Naive thymus-derived CD8-positive, alpha-beta T cell (primary cell): ENCODE results near the gene PYCR2. TPM values are rescaled to one million over a fixed set of nuclear protein-coding genes. Genes with fewer than 3 reads are reported as not detected.
A peak's percentile ranks its signal among the peaks of the same experiment; 100 is the strongest.

Source experiments
- ATAC-seq, 2 donors: fragments of 150-1000 bp; cut with Tn5 transposase in 1 of 2; sonication (Bioruptor Pico), chemical (Tn5 transposase) in 1 of 2; 1 replicate in 1 of 2; 2 replicates in 1 of 2; pipeline ENCODE4 v1.10.0; 2021; ENCODE audit warnings: mild to moderate bottlenecking in 2 of 2, moderate library complexity in 2 of 2
- POLR2A ChIA-PET: fragments of 350-600 bp; sonication (Branson Sonifier 250); formaldehyde crosslinking; loops from one replicate; lab custom pipeline; 2021; ENCODE audit warnings: antibody characterized with exemption; lab: Charles Lee
- DNase-seq, 10 donors: peaks; one replicate each; pipeline versions ENCODE4 v3.0.0 to v3.0.0-alpha.2; 2020 to 2022
- H3K27ac Mint-ChIP-seq, 10 donors: one replicate each; pipeline ENCODE4 v1.8.0; 2020 to 2022; ENCODE audit warnings: mild to moderate bottlenecking in 10 of 10, mixed read lengths in 10 of 10, moderate library complexity in 4 of 10, inconsistent platforms in 1 of 10
- H3K27me3 Mint-ChIP-seq, 5 donors: one replicate each; pipeline ENCODE4 v1.8.0; 2021 to 2022; ENCODE audit warnings: mixed read lengths in 5 of 5
- H3K36me3 Mint-ChIP-seq, 3 donors: one replicate each; pipeline ENCODE4 v1.8.0; 2020 to 2022; ENCODE audit warnings: mixed read lengths in 3 of 3, mild to moderate bottlenecking in 2 of 3, inconsistent platforms in 1 of 3
- H3K4me1 Mint-ChIP-seq, 4 donors: one replicate each; pipeline ENCODE4 v1.8.0; 2021 to 2022; ENCODE audit warnings: mixed read lengths in 4 of 4
- H3K4me3 Mint-ChIP-seq, 10 donors: one replicate each; pipeline ENCODE4 v1.8.0; 2020 to 2022; ENCODE audit warnings: mild to moderate bottlenecking in 10 of 10, mixed read lengths in 10 of 10, moderate library complexity in 6 of 10, inconsistent platforms in 1 of 10
- H3K9me3 Mint-ChIP-seq, 9 donors: one replicate each; pipeline ENCODE4 v1.8.0; 2020 to 2022; ENCODE audit warnings: mixed read lengths in 9 of 9, mild to moderate bottlenecking in 3 of 9, inconsistent platforms in 1 of 9, moderate library complexity in 1 of 9
- polyA plus RNA-seq, 3 donors: library from polyadenylated mRNA; unstranded; fragments of 300-500 nt; fragmentation: Illumina TruSeq; gene quantifications; one replicate each; pipeline ENCODE4 v1.2.3, GENCODE V29; 2021
- total RNA-seq, 8 experiments: library from RNA in 2 of 8; stranded (reverse) in 2 of 8; gene quantifications; one replicate each; pipeline ENCODE4 v1.2.3 and lab custom pipeline; 2021 to 2026

PYCR2 gene
- total and polyA plus RNA-seq, 5 experiments from 2014 or later, result 75.0 to 153 (median 132) TPM

- no peaks in the 10 kb centered on the region for H3K27me3 Mint-ChIP-seq
- ATAC-seq, result no peak
- POLR2A ChIA-PET, result no interaction called here
Observed at GRCh38 chr1:225915538-225915991, 8.5 kb downstream of the PYCR2 start.

GRCh38 chr1:225914947-225915346, 9.1 kb downstream of the PYCR2 start:
- H3K27me3 Mint-ChIP-seq, result no peaks in the 10 kb centered on the region
- peak overlapping the region in 5 of 10 donors; percentile 15 to 36 (median 22) for H3K27ac Mint-ChIP-seq
- peaks cover 18 to 46% (median 44%) of the 10 kb centered on the region in 4 donors for H3K4me1 Mint-ChIP-seq
- DNase-seq (no peak), ATAC-seq (no peak)
- H3K36me3 Mint-ChIP-seq, result peaks cover 4 to 37% (median 14%) of the 10 kb centered on the region in 3 donors
- H3K9me3 Mint-ChIP-seq, result no peaks in the 10 kb centered on the region
- POLR2A ChIA-PET, result no interaction called here
- peak overlapping the region in 1 of 10 donors; percentile 28 for H3K4me3 Mint-ChIP-seq

More at GRCh38 chr1:225915538-225915991, 8.5 kb downstream of the PYCR2 start:
- DNase-seq, result no peak
- Mint-ChIP-seq H3K4me1 (peaks cover 14 to 46% (median 43%) of the 10 kb centered on the region in 4 donors), H3K36me3 (peaks cover 4 to 41% (median 15%) of the 10 kb centered on the region in 3 donors), H3K4me3 (no peak overlapping the region), H3K9me3 (no peaks in the 10 kb centered on the region), H3K27ac (peak overlapping the region in 4 of 10 donors; percentile 12 to 57 (median 32))

GRCh38 chr1:225914391-225914790, 9.7 kb downstream of the PYCR2 start:
- Mint-ChIP-seq H3K4me1 (peaks cover 22 to 47% (median 44%) of the 10 kb centered on the region in 4 donors), H3K9me3 (no peaks in the 10 kb centered on the region), H3K27ac (peak overlapping the region in 2 of 10 donors; percentile 22 to 36), H3K27me3 (no peaks in the 10 kb centered on the region), H3K4me3 (no peak overlapping the region), H3K36me3 (peaks cover 4 to 31% (median 10%) of the 10 kb centered on the region in 3 donors)
- POLR2A ChIA-PET, result interaction anchor here (0.6 to 11.5 kb wide), 3 partner anchors 9 to 53 kb away, joined by 6 to 180 read pairs (median 7); partner anchors contain the start of genes PYCR2 and TMEM63A
- DNase-seq (no peak), ATAC-seq (no peak)

- H3K4me3 Mint-ChIP-seq, result peak overlapping the region in 5 of 10 donors; percentile 14 to 62 (median 25)
- peaks cover 0 to 8% (median 3%) of the 10 kb centered on the region in 3 donors for H3K36me3 Mint-ChIP-seq
- ATAC-seq (peak; percentile 94 to 96), DNase-seq (peak; percentile 51 to 85 (median 76))
- peak overlapping the region in 9 of 10 donors; percentile 19 to 84 (median 73) for H3K27ac Mint-ChIP-seq
- POLR2A ChIA-PET, result interaction anchor here (0.6 to 11.5 kb wide), 13 partner anchors 11 to 134 kb away, joined by 3 to 180 read pairs (median 5); partner anchors contain the start of genes EPHX1, PYCR2, SRP9 and TMEM63A
- no peaks in the 10 kb centered on the region for H3K27me3 Mint-ChIP-seq
- H3K4me1 Mint-ChIP-seq, result peaks cover 25 to 56% (median 39%) of the 10 kb centered on the region in 4 donors
- H3K9me3 Mint-ChIP-seq, result no peaks in the 10 kb centered on the region
Observed at GRCh38 chr1:225911191-225912130, 12.6 kb downstream of the PYCR2 start.

GRCh38 chr1:225909477-225909876, 14.6 kb downstream of the PYCR2 start:
- Mint-ChIP-seq H3K27ac (peak overlapping the region; percentile 38 to 84 (median 75)), H3K4me3 (peak overlapping the region in 7 of 10 donors; percentile 24 to 65 (median 52)), H3K4me1 (peaks cover 29 to 63% (median 43%) of the 10 kb centered on the region in 4 donors), H3K36me3 (peaks cover 0 to 3% (median 2%) of the 10 kb centered on the region in 3 donors), H3K9me3 (no peaks in the 10 kb centered on the region), H3K27me3 (no peaks in the 10 kb centered on the region)
- DNase-seq, result no peak
- POLR2A ChIA-PET, result interaction anchor here (1.0 to 11.5 kb wide), 7 partner anchors 10 to 442 kb away, joined by 4 to 180 read pairs (median 11); partner anchors contain the start of genes PYCR2, SRP9 and TMEM63A
- no peak for ATAC-seq

- DNase-seq, result no peak
- peaks cover 0 to 3% (median 2%) of the 10 kb centered on the region in 3 donors for H3K36me3 Mint-ChIP-seq
- POLR2A ChIA-PET, result interaction anchor here (0.6 to 11.5 kb wide), 7 partner anchors 11 to 131 kb away, joined by 3 to 180 read pairs (median 7); partner anchors contain the start of genes EPHX1, PYCR2, SRP9 and TMEM63A
- H3K4me3 Mint-ChIP-seq, result peak overlapping the region in 1 of 10 donors; percentile 5
- no peaks in the 10 kb centered on the region for H3K27me3 Mint-ChIP-seq
- no peaks in the 10 kb centered on the region for H3K9me3 Mint-ChIP-seq
- H3K4me1 Mint-ChIP-seq, result peaks cover 31 to 66% (median 45%) of the 10 kb centered on the region in 4 donors
- H3K27ac Mint-ChIP-seq, result peak overlapping the region in 7 of 10 donors; percentile 18 to 70 (median 32)
- ATAC-seq, result no peak
Observed at GRCh38 chr1:225908773-225909172, 15.3 kb downstream of the PYCR2 start.

GRCh38 chr1:225908013-225908640, 15.9 kb downstream of the PYCR2 start:
- Mint-ChIP-seq H3K27ac (peak overlapping the region in 7 of 10 donors; percentile 18 to 71 (median 55)), H3K27me3 (no peaks in the 10 kb centered on the region), H3K4me1 (peaks cover 34 to 68% (median 47%) of the 10 kb centered on the region in 4 donors), H3K9me3 (no peaks in the 10 kb centered on the region), H3K36me3 (peaks cover 0 to 3% (median 2%) of the 10 kb centered on the region in 3 donors), H3K4me3 (no peak overlapping the region)
- no peak for ATAC-seq
- POLR2A ChIA-PET, result interaction anchor here (0.6 to 11.5 kb wide), 6 partner anchors 10 to 131 kb away, joined by 3 to 180 read pairs (median 7); partner anchors contain the start of genes EPHX1, SRP9 and TMEM63A
- no peak for DNase-seq

- Mint-ChIP-seq H3K4me3 (no peak overlapping the region), H3K27me3 (no peaks in the 10 kb centered on the region), H3K27ac (peak overlapping the region in 3 of 10 donors; percentile 37 to 92 (median 70)), H3K36me3 (no peaks in the 10 kb centered on the region), H3K4me1 (peaks cover 34 to 65% (median 47%) of the 10 kb centered on the region in 4 donors), H3K9me3 (no peaks in the 10 kb centered on the region)
- DNase-seq (no peak), ATAC-seq (no peak)
- POLR2A ChIA-PET, result interaction anchor here (8.4 to 11.5 kb wide), 2 partner anchors 10 to 27 kb away, joined by 77 to 180 read pairs; partner anchors contain the start of gene TMEM63A
Observed at GRCh38 chr1:225907341-225907740, 16.7 kb downstream of the PYCR2 start.

GRCh38 chr1:225906467-225906866, 17.6 kb downstream of the PYCR2 start:
- Mint-ChIP-seq H3K27ac (peak overlapping the region in 7 of 10 donors; percentile 24 to 94 (median 75)), H3K9me3 (no peaks in the 10 kb centered on the region), H3K27me3 (no peaks in the 10 kb centered on the region), H3K4me3 (no peak overlapping the region), H3K4me1 (peaks cover 34 to 60% (median 42%) of the 10 kb centered on the region in 4 donors), H3K36me3 (no peaks in the 10 kb centered on the region)
- ATAC-seq, result no peak
- POLR2A ChIA-PET, result interaction anchor here (0.6 to 11.5 kb wide), 6 partner anchors 9 to 439 kb away, joined by 3 to 180 read pairs (median 4); partner anchors contain the start of genes SRP9 and TMEM63A
- no peak for DNase-seq

GRCh38 chr1:225903623-225904022, 20.4 kb downstream of the PYCR2 start:
- Mint-ChIP-seq H3K4me1 (peaks cover 27 to 54% (median 39%) of the 10 kb centered on the region in 4 donors), H3K4me3 (no peak overlapping the region), H3K36me3 (no peaks in the 10 kb centered on the region)

More at GRCh38 chr1:225903623-225904022, 20.4 kb downstream of the PYCR2 start:
- no peak for DNase-seq
- no peaks in the 10 kb centered on the region for H3K27me3 Mint-ChIP-seq
- no peaks in the 10 kb centered on the region for H3K9me3 Mint-ChIP-seq
- no peak for ATAC-seq
- POLR2A ChIA-PET, result interaction anchor here (0.8 to 11.5 kb wide), 5 partner anchors 14 to 96 kb away, joined by 3 to 180 read pairs (median 3); partner anchors contain the start of genes PYCR2, SDE2 and TMEM63A
- H3K27ac Mint-ChIP-seq, result peak overlapping the region in 9 of 10 donors; percentile 10 to 87 (median 63)
